Liver (tissue), 3 donors: ENCODE measurements around the gene CSN2.

ENCODE experiments used
- FOXA1 ChIP-seq: IDR thresholded peaks from 2 replicates; pipeline ENCODE4 v1.6.1; 2016; ENCODE audit warnings: antibody characterized with exemption
- RAD21 ChIP-seq, 2 donors: IDR thresholded peaks; 2 replicates each; pipeline ENCODE4 v1.6.1; 2016; ENCODE audit warnings: antibody characterized with exemption in 2 of 2, mild to moderate bottlenecking in 2 of 2
- TAF1 ChIP-seq: conservative IDR thresholded peaks from 2 replicates; pipeline ENCODE4 v1.6.1; 2016; ENCODE audit warnings: antibody characterized with exemption, mild to moderate bottlenecking
- TF ChIP-seq, protein P1 (sequence below): IDR thresholded peaks from 2 replicates; pipeline ENCODE4 v1.6.1; 2016; ENCODE audit warnings: antibody characterized with exemption
- TF ChIP-seq, protein P2 (sequence below): fragments of 150-350 bp; IDR thresholded peaks from 2 replicates; pipeline ENCODE4 v1.5.1; 2017; ENCODE audit warnings: improper control_type of control experiment, low read depth, low read length; ENCODE audit not compliant: missing input control
- donor health status: healthy.
- donor health status: healthy.

DNA sequence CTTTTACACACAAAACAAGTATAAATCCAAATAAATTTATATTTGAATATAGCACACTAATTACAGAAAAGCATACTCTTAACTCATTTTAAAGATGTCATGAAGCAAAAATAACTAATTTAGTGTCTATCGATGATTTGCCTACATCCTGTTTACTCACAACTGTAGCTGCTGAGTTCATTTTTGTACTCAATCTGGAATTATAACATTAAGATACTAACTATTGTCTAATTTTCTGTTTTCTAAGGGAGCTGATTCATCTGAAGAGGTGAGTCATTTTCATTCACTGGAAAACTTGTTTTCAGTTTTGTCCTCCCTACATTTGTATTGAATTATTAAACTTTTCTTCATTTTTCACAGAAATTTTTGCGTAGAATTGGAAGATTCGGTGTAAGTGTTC, 33.9 kb upstream of the CSN2 start:
- TF ChIP-seq FOXA1 (no peak), TAF1 (no peak), RAD21 (IDR thresholded peaks at IDR 0.05) (no peak)
- TF ChIP-seq, protein P1, sequence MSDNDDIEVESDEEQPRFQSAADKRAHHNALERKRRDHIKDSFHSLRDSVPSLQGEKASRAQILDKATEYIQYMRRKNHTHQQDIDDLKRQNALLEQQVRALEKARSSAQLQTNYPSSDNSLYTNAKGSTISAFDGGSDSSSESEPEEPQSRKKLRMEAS = no peak
- TF ChIP-seq, protein P2, sequence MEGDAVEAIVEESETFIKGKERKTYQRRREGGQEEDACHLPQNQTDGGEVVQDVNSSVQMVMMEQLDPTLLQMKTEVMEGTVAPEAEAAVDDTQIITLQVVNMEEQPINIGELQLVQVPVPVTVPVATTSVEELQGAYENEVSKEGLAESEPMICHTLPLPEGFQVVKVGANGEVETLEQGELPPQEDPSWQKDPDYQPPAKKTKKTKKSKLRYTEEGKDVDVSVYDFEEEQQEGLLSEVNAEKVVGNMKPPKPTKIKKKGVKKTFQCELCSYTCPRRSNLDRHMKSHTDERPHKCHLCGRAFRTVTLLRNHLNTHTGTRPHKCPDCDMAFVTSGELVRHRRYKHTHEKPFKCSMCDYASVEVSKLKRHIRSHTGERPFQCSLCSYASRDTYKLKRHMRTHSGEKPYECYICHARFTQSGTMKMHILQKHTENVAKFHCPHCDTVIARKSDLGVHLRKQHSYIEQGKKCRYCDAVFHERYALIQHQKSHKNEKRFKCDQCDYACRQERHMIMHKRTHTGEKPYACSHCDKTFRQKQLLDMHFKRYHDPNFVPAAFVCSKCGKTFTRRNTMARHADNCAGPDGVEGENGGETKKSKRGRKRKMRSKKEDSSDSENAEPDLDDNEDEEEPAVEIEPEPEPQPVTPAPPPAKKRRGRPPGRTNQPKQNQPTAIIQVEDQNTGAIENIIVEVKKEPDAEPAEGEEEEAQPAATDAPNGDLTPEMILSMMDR = no peak
